Keratinocyte (primary cell): ENCODE results near the gene LSAMP.

Source experiments
- CTCF ChIP-seq, 3 experiments: IDR thresholded peaks in 1 of 3; conservative IDR thresholded peaks in 1 of 3; optimal IDR thresholded peaks in 1 of 3; 2 replicates in 2 of 3; 3 replicates in 1 of 3; pipeline versions ENCODE3 to v1.5.1; 2011; ENCODE audit warnings: low read length in 3 of 3, mild to moderate bottlenecking in 3 of 3, moderate library complexity in 2 of 3, control low read depth in 1 of 3, inconsistent platforms in 1 of 3; ENCODE audit not compliant: insufficient read depth in 2 of 3; ENCODE audit errors: extremely low read depth in 1 of 3
- EZH2 ChIP-seq: IDR thresholded peaks from one replicate; pipeline ENCODE4 v1.6.1; 2012; ENCODE audit warnings: inconsistent platforms, mild to moderate bottlenecking, low read length, moderate library complexity

GRCh38 chr3:116051586-116051985, 393.7 kb downstream of the LSAMP start:
- TF ChIP-seq CTCF (optimal IDR thresholded peaks at IDR 0.05 in 1 of 3, IDR thresholded peaks at IDR 0.05 in 1 of 3, conservative IDR thresholded peaks at IDR 0.05 in 1 of 3; ENCODE audit: extremely low read depth in 1 of 3, insufficient read depth in 2 of 3, low read length in 3 of 3), result no peak
- no peak for TF ChIP-seq EZH2
